Immature natural killer cell (primary cell): ENCODE data around the gene KDSR. TPM values are rescaled to one million over a fixed set of nuclear protein-coding genes. Genes with fewer than 3 reads are reported as not detected.

Source experiments
- DNase-seq, 3 donors: peaks; one replicate each; pipeline ENCODE4 v3.0.0; 2022; ENCODE audit warnings: mixed read lengths in 1 of 3
- H3K27ac Mint-ChIP-seq, 6 donors: one replicate each; pipeline ENCODE4 v1.8.0; 2020; ENCODE audit warnings: mixed read lengths in 6 of 6, mild to moderate bottlenecking in 5 of 6, inconsistent platforms in 4 of 6, moderate library complexity in 3 of 6
- H3K27me3 Mint-ChIP-seq, 3 donors: one replicate each; pipeline ENCODE4 v1.8.0; 2020 to 2021; ENCODE audit warnings: low read depth in 3 of 3, mild to moderate bottlenecking in 3 of 3, mixed read lengths in 3 of 3, moderate library complexity in 3 of 3, inconsistent platforms in 1 of 3
- H3K36me3 Mint-ChIP-seq, 3 donors: one replicate each; pipeline ENCODE4 v1.8.0; 2020; ENCODE audit warnings: mixed read lengths in 3 of 3, inconsistent platforms in 2 of 3, mild to moderate bottlenecking in 2 of 3
- H3K4me1 Mint-ChIP-seq, 2 donors: one replicate each; pipeline ENCODE4 v1.8.0; 2020; ENCODE audit warnings: inconsistent platforms in 2 of 2, mild to moderate bottlenecking in 2 of 2, mixed read lengths in 2 of 2, moderate library complexity in 1 of 2
- H3K4me3 Mint-ChIP-seq, 5 donors: one replicate each; pipeline ENCODE4 v1.8.0; 2020; ENCODE audit warnings: mild to moderate bottlenecking in 5 of 5, mixed read lengths in 5 of 5, inconsistent platforms in 3 of 5, moderate library complexity in 3 of 5
- H3K9me3 Mint-ChIP-seq, 6 donors: one replicate each; pipeline ENCODE4 v1.8.0; 2020; ENCODE audit warnings: mild to moderate bottlenecking in 6 of 6, mixed read lengths in 6 of 6, inconsistent platforms in 4 of 6, moderate library complexity in 3 of 6
- polyA plus RNA-seq, 3 donors: library from polyadenylated mRNA; unstranded; fragments of 300-500 nt; fragmentation: Illumina TruSeq; gene quantifications; one replicate each; pipeline ENCODE4 v1.2.3, GENCODE V29; 2021

Gene KDSR
- polyA plus RNA-seq, 3 donors from 2014 or later: 37.7 to 45.6 (median 39.2) TPM

DNA sequence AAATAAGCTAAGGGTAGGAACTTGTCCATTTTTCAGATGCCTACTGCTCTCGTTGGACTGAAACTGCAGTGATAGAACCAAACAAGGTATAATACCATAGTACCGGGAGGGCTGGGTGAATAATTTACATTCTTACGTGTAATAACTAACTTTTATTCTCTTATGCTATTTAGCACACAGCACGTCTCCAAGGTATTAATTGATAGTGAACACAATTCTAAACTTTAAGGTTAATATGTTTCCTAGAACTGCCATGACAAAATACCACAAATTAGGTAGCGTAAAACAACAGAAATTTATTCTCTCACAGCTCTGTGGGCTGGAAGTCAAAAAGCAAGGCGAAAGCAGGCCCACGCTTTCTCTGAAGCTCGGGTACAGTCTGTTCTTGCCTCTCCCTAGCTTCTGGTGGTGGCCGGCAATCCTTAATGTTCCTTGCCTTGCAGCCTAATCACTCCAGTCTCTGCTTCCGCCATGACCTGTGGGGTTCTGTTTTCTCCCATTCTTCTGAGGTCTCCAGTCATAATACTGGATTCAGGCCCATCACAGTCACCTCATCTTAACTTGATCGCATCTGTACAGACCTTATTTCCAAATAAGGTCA lies 41.8 kb downstream of the KDSR start:
- Mint-ChIP-seq H3K4me1 (peaks cover 15 to 21% of the 10 kb centered on the region in 2 donors), H3K9me3 (no peaks in the 10 kb centered on the region), H3K36me3 (peaks cover 0 to 1% (median 0%) of the 10 kb centered on the region in 3 donors), H3K4me3 (no peak overlapping the region), H3K27me3 (peaks cover 0 to 6% (median 5%) of the 10 kb centered on the region in 3 donors), H3K27ac (no peak overlapping the region)
- no peak for DNase-seq

DNA sequence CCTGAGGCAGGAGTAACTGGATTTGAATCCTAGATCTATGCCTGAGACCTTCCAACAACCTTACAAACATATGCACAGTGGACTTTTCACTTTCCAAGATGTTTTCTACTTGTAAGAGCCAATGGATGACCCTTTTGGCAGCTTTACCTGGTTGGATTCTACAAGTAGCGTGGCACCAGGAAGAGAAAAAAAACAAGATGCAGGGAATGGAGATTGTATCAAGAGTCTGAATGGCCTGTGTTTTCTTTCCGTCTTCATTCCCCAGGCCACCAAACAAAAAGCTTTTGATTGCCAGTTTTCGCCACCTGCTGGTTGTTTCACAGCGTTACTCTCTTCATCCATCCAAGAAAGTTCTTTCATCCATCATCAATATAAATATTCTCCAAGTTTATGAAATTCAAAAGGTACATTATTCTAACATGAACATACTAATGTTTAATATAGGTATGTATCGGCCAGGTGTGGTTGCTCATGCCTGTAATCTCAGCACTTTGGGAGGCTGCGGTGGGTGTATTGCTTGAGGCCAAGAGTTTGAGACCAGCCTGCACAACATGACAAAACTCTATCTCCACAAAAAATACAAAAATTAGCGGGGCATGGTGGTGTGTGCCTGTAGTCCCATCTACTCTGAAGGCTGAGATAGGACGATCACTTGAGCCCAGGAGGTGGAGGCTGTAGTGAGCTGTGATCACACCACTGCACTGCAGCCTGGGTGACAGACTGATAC lies 43.9 kb downstream of the KDSR start:
- peaks cover 0 to 5% (median 0%) of the 10 kb centered on the region in 3 donors for H3K36me3 Mint-ChIP-seq
- peaks cover 9 to 16% (median 11%) of the 10 kb centered on the region in 3 donors for H3K27me3 Mint-ChIP-seq
- H3K9me3 Mint-ChIP-seq: no peaks in the 10 kb centered on the region
- peaks cover 25 to 35% of the 10 kb centered on the region in 2 donors for H3K4me1 Mint-ChIP-seq
- H3K27ac Mint-ChIP-seq: peak overlapping the region in 3 of 6 donors; percentile 18 to 46 (median 39)
- H3K4me3 Mint-ChIP-seq: no peak overlapping the region
- DNase-seq: peak; percentile 54 to 66 (median 59)

DNA sequence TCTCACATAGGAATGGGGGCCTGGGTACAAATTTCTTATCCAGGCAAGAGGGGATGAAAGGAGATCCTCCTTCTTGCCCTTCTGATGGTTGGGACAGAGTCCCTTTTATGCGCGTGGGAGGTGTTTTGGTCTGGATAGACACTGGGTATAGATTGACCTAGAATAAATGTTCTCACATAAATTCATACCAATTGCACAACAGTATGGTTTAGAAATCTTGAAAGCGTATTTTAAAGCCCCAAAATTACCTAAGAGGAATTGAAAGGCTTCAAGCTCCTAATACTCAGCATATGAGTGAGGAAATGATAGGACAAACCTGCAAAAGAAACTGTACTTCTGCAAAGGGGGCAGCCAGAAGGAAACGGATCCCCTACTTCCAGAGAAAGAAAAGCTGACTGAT lies 44.8 kb downstream of the KDSR start:
- H3K4me3 Mint-ChIP-seq: peak overlapping the region in 3 of 5 donors; percentile 15 to 44 (median 21)
- peaks cover 0 to 5% (median 0%) of the 10 kb centered on the region in 3 donors for H3K36me3 Mint-ChIP-seq
- peaks cover 11 to 19% (median 14%) of the 10 kb centered on the region in 3 donors for H3K27me3 Mint-ChIP-seq
- H3K9me3 Mint-ChIP-seq: no peaks in the 10 kb centered on the region
- H3K27ac Mint-ChIP-seq: peak overlapping the region in 2 of 6 donors; percentile 45 to 61
- peaks cover 34 to 43% of the 10 kb centered on the region in 2 donors for H3K4me1 Mint-ChIP-seq
- DNase-seq: no peak

DNA sequence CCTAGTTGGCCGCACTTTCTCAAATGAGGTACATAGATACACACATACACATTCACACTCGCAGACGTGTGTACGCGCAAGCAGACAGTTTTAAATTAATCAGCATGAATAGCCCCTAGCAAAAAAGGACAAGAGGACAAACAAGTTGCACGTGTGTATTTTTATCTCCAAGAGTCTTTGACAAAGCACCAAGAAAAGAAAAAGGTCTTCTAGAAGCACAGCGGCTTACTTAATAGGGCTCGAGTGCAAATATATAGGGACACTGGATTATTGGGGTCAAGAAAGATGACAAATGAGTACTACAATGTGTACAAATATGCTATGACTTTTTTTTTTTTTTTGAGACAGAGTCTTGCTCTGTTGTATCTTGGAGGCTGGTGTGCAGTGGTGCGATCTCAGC lies 45.7 kb downstream of the KDSR start:
- H3K27ac Mint-ChIP-seq: peak overlapping the region; percentile 51 to 95 (median 80)
- peak overlapping the region; percentile 85 to 95 (median 89) for H3K4me3 Mint-ChIP-seq
- no peaks in the 10 kb centered on the region for H3K9me3 Mint-ChIP-seq
- H3K4me1 Mint-ChIP-seq: peaks cover 43 to 52% of the 10 kb centered on the region in 2 donors
- H3K36me3 Mint-ChIP-seq: peaks cover 0 to 5% (median 0%) of the 10 kb centered on the region in 3 donors
- peaks cover 11 to 19% (median 14%) of the 10 kb centered on the region in 3 donors for H3K27me3 Mint-ChIP-seq
- no peak for DNase-seq

DNA sequence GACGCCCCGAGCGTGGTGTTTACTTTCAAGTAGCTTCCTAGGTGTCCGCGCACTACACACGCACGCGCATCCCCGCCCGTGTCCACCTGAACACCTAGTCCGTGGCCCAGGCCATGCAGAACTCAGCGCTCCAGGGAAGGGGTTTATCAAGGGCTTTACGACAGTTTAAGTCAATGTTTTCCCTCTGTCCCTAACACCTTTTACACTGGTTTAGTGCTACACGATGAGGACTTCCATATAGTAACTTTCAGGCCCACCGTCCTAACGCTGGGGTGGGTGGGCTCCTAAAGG lies 46.1 kb downstream of the KDSR start:
- DNase-seq: no peak
- Mint-ChIP-seq H3K36me3 (peaks cover 0 to 5% (median 0%) of the 10 kb centered on the region in 3 donors), H3K27ac (peak overlapping the region; percentile 63 to 95 (median 86)), H3K4me1 (peaks cover 46 to 56% of the 10 kb centered on the region in 2 donors), H3K9me3 (no peaks in the 10 kb centered on the region), H3K27me3 (peaks cover 11 to 19% (median 14%) of the 10 kb centered on the region in 3 donors), H3K4me3 (peak overlapping the region; percentile 85 to 95 (median 89))

DNA sequence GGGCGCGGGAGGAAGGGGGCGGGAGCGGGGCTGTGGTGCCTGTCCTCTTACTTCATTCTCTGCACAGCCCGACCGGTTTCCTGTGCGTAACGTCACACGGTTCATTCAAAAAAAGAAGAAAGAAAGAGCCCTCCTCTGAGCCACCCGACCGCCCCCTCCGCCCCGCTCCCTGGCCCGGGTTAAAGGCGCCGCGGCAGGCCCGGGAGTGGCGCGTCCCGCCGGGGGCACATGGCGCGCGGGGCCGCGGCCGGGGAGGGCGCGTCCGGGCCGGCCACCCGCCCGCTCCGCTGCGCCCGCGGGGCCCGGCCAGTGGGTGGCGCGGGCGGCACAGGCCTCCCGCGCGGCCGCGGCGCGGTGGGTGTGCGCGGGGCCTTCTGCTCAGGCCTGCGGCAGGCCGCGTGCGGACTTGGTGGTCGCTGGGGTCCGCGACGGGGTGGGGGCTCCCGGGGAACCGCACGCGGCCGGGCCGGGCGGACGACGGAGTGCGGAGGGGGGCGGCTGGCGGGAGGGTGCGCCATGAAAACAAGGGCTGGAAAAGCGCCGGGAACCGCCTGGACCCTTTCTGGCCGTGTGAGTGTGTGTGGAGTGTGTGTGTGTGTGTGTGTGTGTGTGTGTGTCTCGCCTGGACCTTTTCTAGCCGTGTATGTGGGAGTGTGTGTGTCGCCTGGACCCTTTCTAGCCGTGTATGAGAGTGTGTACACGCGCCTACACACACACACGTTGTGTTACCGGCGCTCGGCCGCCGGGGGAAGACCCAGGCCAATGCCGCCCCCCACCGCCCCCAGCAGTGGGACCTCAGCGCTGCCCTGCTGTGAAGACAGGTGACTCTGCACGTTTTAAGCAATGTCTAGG lies 46.7 kb downstream of the KDSR start:
- Mint-ChIP-seq H3K27me3 (peaks cover 11 to 19% (median 14%) of the 10 kb centered on the region in 3 donors), H3K4me1 (peaks cover 50 to 62% of the 10 kb centered on the region in 2 donors), H3K9me3 (no peaks in the 10 kb centered on the region)

DNA sequence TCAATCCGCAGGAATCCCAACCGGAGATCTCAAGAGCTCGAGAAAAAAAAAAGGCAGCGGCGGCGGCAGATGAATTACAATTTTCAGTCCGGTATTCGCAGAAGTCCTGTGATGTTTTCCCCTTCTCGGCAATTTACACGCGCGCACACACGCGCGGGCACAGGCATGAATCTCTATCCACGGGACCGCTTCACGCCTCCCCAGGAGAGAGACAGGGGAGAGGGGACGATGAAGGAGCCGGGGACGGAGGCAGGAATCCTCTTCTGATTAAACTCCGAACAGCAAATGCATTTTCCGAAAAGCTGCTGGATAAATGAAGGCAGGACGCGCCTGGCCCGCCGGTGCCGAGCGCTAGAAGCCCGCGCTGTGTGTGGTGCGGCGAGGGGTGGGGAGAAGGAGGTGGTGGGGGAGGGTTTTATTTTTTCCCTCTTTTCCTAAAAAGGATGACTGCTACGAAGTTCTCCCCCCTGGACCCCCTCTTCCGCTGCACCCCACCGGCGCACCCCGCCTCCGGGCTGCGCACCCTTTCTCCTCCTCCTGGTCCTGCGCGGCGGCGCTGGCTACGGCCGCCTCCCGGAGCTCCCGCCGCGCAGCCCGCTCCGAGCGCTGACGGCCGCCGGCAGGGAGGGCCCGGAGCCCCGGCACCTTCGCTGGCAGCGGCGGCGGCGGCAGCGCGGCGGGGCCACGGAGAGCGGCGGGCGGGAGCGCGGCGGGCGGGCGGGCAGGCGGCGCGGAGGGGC lies 47.5 kb downstream of the KDSR start, which contains the start of gene BCL2:
Gene BCL2, minus strand, starts transcription at position 387 of the 740 bp plus-strand sequence.
- Mint-ChIP-seq H3K27ac (peak within 1 kb of the TSS; percentile 89 to 98 (median 94)), H3K4me1 (peaks cover 58 to 70% of the 10 kb centered on the region in 2 donors), H3K9me3 (no peaks in the 10 kb centered on the region), H3K36me3 (peaks cover 0 to 5% (median 0%) of the 10 kb centered on the region in 3 donors), H3K27me3 (peaks cover 11 to 19% (median 14%) of the 10 kb centered on the region in 3 donors), H3K4me3 (peak within 1 kb of the TSS; percentile 93 to 100 (median 99))
- no peak for DNase-seq

More for the DNA sequence above, 46.7 kb downstream of the KDSR start:
- H3K27ac Mint-ChIP-seq: peak overlapping the region; percentile 83 to 95 (median 86)
- peaks cover 0 to 5% (median 0%) of the 10 kb centered on the region in 3 donors for H3K36me3 Mint-ChIP-seq
- peak overlapping the region; percentile 85 to 95 (median 89) for H3K4me3 Mint-ChIP-seq
- peak; percentile 87 to 90 (median 88) for DNase-seq

DNA sequence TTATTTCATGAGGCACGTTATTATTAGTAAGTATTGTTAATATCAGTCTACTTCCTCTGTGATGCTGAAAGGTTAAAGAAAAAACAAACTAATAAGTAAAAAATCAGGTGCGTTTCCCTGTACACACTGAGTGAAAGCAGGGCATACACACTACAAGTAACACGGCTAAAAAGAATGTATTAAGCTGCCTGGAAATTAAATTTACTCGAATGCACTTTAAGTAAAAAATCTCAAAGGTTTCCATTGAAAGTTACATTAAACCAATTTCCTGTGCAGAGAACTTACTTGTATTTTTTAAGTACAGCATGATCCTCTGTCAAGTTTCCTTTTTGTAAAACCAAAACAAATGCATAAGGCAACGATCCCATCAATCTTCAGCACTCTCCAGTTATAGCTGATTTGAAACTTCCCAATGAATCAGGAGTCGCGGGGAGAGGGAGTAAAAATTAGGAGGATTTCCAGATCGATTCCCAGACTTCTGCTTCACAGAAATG lies 48.1 kb downstream of the KDSR start:
- H3K9me3 Mint-ChIP-seq: no peaks in the 10 kb centered on the region

DNA sequence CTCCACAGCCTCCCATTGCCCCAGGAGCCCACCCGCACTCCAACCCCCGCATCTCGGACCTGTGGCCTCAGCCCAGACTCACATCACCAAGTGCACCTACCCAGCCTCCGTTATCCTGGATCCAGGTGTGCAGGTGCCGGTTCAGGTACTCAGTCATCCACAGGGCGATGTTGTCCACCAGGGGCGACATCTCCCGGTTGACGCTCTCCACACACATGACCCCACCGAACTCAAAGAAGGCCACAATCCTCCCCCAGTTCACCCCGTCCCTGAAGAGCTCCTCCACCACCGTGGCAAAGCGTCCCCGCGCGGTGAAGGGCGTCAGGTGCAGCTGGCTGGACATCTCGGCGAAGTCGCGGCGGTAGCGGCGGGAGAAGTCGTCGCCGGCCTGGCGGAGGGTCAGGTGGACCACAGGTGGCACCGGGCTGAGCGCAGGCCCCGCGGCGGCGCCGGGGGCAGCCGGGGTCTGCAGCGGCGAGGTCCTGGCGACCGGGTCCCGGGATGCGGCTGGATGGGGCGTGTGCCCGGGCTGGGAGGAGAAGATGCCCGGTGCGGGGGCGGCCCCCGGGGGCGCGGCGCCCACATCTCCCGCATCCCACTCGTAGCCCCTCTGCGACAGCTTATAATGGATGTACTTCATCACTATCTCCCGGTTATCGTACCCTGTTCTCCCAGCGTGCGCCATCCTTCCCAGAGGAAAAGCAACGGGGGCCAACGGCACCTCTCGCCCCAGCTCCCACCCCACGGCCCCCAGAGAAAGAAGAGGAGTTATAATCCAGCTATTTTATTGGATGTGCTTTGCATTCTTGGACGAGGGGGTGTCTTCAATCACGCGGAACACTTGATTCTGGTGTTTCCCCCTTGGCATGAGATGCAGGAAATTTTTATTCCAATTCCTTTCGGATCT lies 48.8 kb downstream of the KDSR start:
- DNase-seq: peak; percentile 68 to 78 (median 69)
- H3K4me3 Mint-ChIP-seq: peak overlapping the region; percentile 93 to 100 (median 99)
- H3K4me1 Mint-ChIP-seq: peaks cover 71 to 82% of the 10 kb centered on the region in 2 donors
- H3K9me3 Mint-ChIP-seq: no peaks in the 10 kb centered on the region
- peaks cover 0 to 5% (median 0%) of the 10 kb centered on the region in 3 donors for H3K36me3 Mint-ChIP-seq
- peaks cover 11 to 19% (median 14%) of the 10 kb centered on the region in 3 donors for H3K27me3 Mint-ChIP-seq
- peak overlapping the region; percentile 89 to 98 (median 94) for H3K27ac Mint-ChIP-seq

More for the DNA sequence above, 48.1 kb downstream of the KDSR start:
- peaks cover 0 to 5% (median 0%) of the 10 kb centered on the region in 3 donors for H3K36me3 Mint-ChIP-seq
- peak overlapping the region; percentile 89 to 98 (median 94) for H3K27ac Mint-ChIP-seq
- H3K4me1 Mint-ChIP-seq: peaks cover 64 to 76% of the 10 kb centered on the region in 2 donors
- peak overlapping the region; percentile 93 to 100 (median 99) for H3K4me3 Mint-ChIP-seq
- no peak for DNase-seq
- peaks cover 11 to 19% (median 14%) of the 10 kb centered on the region in 3 donors for H3K27me3 Mint-ChIP-seq

DNA sequence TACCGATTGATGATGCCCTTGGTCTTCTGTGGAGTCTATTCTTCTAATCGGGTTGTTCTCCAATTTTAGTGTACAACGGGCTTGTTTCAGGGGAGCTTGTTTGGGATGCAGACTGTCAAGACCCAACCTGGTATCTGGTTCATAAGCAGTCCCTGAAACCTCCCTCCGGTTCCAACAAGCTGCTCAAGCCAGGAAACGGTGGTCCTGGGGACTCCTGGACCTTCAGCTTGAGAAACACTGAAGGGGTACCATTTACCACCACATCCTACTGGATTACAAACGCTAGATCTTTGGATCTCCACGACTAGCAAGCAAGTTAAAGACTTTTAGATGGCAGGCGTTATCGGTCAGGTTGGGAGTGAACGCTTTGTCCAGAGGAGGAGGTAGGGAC lies 49.5 kb downstream of the KDSR start:
- Mint-ChIP-seq H3K4me1 (peaks cover 72 to 82% of the 10 kb centered on the region in 2 donors), H3K27me3 (peaks cover 12 to 19% (median 14%) of the 10 kb centered on the region in 3 donors), H3K27ac (peak overlapping the region; percentile 82 to 95 (median 88)), H3K36me3 (peaks cover 0 to 5% (median 0%) of the 10 kb centered on the region in 3 donors), H3K9me3 (no peaks in the 10 kb centered on the region), H3K4me3 (peak overlapping the region; percentile 81 to 94 (median 93))
- DNase-seq: no peak

DNA sequence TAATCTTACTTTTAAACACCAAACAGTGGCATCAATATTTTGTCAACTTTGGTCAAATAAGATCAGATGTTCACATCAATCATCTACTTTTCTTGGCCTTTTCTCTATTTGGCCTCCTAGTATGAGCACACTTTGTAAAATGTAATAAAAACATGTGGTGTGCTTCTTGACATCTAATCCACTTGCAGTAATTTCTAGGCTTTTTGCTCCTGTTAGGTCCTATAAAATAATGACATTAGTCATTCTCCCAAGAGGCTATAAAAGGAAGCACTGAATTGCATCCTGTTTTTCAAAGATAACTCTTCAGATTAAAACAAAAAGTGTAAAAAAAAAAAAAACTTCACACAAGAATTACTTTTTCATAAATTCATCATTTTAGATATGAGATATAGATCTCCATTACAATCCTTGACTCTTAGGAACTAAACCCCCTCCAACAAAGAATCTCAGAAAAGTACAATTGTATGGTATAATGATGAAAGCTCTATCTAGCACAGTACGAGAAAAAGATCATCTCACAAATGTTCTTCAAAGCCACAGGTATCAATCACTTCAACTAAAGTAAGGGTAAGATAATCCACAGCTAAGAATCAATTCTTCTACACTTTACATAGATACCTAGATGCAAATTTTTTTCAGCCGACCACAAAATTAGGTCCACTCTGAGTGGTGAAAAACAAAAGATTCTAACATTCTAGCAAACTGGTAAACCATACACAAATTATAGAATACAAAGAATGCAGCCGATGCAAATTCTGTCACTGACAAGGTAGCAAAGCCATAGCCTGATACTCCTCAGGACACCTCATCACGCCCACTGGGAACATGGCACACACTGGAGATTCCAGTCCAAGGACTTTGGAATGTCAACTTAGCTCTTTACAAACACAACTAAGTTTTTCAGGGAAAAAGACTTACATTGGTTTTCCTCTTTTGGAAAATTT lies 50.1 kb downstream of the KDSR start:
- no peak for DNase-seq
- H3K36me3 Mint-ChIP-seq: peaks cover 0 to 5% (median 0%) of the 10 kb centered on the region in 3 donors
- H3K9me3 Mint-ChIP-seq: no peaks in the 10 kb centered on the region
- peaks cover 12 to 19% (median 14%) of the 10 kb centered on the region in 3 donors for H3K27me3 Mint-ChIP-seq
- peaks cover 78 to 83% of the 10 kb centered on the region in 2 donors for H3K4me1 Mint-ChIP-seq
- peak overlapping the region; percentile 81 to 94 (median 93) for H3K4me3 Mint-ChIP-seq
- peak overlapping the region; percentile 82 to 95 (median 88) for H3K27ac Mint-ChIP-seq
